Inflammatory macrophage treated with lipopolysaccharide for 1 hour (primary cell): ENCODE data around the gene KPTN.

Source experiments
- DNase-seq, 2 donors: peaks; one replicate each; pipeline ENCODE4 v3.0.0-alpha.2; 2020 to 2022

The KPTN gene

GRCh38 chr19:47508721-47509120 is 24.7 kb upstream of the KPTN start:
- DNase-seq: no peak

GRCh38 chr19:47507924-47508553 is 24.0 kb upstream of the KPTN start:
- no peak for DNase-seq

DNA sequence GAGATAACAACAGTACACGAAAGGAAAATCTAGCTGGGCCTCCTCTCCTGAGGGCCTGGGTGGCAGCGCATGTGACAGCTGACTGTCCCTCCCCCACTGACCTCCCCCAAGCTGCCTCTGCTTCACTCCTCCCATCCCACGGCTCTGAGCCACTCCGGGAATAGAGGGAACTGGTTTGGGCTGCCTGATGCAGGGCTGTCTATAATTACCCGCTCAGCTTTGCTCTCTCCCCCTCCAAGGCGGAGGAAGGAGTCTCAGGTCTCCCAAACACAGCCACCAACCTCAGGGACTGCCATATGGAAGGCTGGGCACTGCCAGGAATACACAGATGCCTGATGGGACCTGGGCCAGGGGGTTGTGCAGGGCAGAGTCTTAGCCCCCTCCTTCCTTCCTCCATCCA is 23.0 kb upstream of the KPTN start:
- no peak for DNase-seq

- no peak for DNase-seq
Observed at GRCh38 chr19:47506459-47506858, 22.4 kb upstream of the KPTN start.

DNA sequence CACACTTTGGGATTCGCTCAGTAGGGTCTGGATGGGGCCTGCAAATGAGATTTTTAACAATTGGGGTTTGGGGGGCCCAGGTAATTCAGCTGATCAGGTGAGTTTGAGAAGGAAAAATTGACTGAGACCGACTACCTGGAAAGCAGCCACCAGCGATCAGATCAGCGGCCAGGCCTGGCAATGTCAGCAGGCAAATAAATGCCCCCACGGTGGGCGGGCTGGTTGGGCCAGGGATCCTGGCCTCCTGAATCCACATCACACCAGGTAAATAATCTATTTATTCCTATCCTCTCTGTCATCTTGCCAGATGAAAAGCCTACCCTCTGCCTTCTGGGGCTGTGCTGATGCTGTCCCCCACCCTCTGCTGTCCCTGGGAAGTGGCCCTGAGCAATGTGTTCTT is 21.5 kb upstream of the KPTN start:
- DNase-seq: no peak

DNA sequence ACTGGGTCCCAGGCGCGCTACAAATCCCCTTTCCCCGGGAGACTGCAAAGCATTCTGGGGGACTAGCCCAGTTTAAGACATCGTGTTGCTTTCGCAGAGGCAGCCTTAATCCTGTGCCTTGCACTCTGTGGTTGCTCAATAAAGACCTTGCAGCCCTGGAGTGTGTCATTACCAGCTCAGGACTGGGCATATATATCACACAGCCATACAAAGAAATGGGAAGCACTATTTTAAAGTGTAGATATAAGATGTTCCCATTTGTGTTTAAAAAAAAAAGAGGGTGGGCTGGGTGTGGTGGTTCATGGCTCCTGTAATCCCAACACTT is 19.8 kb upstream of the KPTN start:
- DNase-seq: no peak

DNA sequence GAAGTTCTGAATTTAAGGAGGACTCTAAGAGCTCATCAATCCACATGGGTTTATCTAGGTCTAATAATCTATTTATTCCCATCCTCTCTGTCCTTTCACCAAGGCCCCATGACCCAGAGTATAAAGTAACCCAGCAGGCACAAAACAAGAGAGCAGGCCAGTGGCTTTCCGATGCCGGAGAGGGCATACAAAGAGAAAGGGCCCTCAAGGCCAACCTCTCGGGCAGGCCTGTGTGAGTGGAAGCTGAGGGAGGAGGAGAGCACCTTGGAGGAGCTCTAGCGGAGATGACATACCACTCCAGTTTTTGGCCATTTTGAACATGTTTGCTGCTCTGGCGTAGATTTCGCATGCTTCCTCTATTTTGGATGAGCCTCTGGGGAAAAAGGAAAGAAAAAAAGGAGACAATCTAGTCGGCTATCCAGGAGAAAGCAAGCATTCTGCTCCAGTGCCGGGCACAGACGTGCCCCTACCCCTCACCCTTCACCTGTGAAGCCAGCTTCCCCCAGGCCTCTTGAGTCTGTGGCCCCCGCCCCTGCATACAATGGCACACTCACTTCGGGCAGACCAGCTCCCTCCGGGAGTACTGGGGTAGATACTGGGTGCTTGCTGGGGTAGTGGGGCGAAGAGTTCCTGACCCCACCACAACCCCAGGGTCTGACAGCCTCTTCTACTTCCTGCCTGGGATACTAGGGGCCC is 19.3 kb upstream of the KPTN start:
- no peak for DNase-seq

DNA sequence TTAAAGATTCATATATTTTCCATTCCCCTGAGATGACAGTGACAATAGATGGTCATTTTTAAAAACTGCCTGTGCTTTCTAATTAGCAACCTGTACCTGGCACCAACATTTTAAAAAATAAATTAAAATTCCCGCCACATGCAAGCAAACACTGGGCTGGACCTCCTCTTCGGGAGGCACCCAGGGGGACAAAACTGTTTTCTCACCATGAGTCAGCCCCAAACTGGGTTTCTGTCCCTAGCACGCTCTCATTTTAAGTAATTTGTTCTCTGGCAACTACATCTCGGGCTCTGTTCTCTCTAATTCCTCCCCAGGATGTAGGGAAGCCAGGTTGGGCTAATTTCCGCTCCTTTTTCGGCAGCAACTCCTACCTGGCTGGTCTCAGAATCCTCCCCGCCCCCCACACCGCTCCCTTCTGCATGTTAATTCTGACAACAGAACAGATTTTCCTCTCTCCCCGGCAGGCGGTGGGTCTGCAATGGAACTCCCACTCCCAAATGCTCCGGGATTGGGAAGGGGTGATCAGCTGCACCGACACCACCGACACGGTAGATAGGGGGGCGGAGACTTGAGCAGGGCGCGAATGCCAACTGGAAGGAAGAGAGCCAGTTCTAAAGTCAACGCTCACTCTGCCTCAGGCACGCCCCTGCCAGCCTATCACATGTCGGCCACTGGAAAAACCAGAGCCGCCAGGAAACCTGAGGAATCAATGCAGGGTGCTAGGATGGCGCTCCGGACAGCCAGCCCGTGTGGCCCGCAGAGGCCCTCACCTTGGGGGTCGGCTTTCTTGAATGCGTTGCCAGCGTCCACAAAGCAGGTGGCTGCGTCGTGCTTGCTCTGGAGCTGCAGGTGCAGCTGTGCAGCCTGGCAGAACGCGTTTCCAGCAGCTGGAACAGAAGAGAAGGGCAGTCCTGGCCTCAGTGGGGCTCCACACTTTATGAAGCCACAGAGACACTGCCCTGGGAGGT is 16.1 kb upstream of the KPTN start:
- no peak for DNase-seq

- no peak for DNase-seq
Observed at GRCh38 chr19:47499371-47499770, 15.4 kb upstream of the KPTN start.

DNA sequence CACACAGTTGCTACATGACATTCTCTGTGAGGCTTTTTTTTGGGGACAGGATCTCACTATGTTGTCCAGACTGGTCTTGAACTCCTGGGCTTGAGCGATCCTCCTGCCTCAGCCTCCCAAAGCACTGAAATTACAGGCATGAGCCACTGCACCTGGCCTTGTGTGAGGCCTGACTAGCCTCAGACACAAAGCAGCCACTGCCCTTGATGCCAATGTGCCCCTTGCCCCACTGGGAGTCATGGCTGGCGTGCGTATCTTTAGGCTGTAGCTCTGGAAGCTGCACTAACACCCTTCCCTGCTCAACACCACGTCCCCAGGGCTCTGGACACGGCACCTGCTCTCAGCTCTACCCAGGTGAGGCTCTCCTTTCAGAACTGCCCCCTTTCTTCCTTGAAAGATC is 14.5 kb upstream of the KPTN start:
- DNase-seq: no peak

DNA sequence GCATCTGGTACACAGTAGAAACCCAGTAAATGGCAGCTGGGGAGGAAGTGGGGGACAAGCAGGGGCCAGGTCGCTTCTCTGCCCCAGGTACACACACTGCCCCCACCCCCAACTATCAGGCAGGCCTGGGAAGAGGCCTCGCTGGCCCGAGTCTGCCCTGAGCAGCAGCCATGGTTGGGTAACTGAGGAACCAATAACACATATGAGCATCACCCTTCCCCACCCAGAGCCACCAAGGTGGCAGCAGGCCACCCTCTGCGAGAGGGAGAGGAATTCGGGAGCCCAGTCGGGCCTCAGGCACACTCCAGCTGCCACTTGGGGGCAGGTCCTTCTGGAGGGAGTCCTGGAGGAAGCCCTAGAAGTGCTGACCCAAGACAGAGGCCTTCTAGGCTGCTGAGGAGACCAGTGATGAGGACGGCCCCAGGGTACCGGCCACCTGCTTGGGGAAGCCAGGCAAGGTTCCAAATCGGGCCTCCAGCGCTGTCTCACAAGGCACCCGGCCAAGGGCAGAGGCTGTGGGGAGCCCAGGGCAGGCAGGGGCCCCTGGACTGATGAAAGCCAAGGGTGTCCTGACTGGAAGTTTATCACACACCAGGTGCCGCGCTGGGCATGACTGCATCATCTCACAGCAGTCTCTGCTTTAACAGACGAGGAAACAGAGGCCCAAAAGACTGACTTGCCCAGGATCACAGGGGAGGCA is 14.0 kb upstream of the KPTN start:
- DNase-seq: no peak

GRCh38 chr19:47497050-47497766 is 13.2 kb upstream of the KPTN start:
- DNase-seq: no peak

DNA sequence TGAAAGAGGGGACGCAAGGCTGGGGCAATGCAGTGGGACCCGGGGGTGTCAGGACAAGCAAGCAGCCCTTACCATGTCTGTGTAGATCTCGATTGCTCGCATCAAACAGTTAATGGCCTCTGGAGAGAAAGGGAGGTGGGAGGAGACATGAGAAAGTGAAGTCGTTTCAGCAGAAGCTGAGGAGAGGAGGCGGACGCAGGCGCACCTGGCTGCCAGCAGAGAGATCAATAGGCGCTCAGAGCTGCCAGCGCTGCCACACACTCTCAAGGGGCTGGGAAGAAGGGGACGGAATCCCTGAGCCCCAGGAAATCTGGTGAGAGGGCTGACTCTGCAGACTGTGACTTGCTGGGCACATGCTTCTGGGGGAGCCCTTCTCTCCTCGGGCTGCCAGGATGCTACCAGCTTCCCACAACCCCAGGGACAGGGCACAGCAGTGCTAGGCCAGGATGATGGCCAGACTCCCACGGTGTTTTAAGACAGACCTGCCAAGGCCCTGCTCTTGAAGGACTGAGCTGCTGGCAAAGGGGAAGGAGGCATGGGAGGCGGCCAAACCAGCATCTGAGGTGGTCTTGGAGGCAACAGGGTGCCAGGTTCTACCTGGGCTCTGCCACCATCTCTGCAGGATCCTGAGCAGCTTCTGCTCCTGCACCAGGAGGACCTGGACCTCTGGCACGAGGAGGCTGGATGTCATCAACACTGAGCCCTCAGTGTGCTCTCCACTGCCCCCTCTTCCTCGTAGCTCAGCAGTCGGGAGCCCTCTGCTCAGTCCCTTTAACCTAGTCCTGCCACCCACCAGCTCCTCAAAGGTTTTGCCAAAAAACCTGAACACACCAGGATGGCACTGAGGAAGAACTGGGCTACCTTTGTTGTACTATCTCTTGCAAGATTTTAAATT is 11.7 kb upstream of the KPTN start:
- DNase-seq: no peak

DNA sequence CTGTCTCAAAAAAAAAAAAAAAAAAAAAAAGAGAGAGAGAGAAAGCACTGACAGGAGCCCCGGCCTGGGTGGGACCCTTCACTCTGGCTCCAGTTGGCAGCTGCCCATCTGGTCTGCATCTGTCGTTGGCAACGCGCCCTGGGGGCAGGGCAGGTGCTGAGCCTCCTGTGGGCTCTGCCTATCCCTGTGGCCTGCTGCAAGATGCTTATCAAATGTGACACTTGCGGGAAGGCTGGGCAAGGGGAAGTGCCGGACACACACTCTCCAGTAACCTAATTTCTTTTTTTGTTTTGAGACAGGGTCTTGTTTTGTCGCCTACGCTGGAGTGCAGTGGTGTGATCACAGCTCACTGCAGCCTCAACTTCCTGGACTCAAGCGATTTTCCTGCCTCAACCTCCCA is 10.7 kb upstream of the KPTN start:
- no peak for DNase-seq

- no peak for DNase-seq
Observed at GRCh38 chr19:47494211-47494547, 10.2 kb upstream of the KPTN start.

DNA sequence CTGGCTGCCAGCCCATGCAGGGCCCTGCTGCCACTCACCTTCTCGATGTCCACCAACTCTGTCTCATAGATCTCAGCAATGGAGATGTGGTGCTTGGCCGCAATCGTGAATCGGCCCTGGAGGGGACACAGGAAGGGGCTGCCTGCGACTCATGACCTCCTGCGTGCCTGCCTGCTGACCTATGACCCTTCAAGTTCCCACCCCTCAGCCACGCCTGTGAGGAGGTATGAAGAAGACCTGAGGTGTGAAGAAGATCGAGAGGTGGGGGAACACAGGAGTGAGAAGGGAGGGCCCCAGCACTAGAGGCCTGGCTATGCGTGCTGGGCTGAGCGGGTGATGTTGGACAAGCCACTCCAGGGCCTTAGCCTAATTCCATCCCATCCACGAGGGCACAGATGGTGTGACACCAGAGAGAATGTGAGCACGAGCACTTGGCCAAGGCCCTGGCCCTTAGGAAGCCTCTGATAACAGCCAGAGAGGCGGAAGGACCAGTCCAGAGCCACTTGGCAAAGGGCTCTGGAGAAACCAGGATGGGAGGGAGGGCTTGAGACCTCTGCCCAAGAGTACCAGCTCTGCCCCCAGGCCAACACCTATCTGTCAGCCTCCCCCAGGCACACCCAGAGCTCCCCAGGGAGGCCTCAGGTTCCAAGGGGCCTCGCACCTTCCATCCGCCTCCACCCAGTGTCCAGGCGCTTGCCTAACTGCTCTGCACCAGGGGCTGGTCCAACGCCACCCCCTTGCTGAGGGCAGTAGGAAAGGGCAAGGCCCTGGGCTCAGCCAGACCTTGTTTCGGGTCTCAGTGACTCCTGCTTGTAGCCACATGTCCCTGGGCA is 9.6 kb upstream of the KPTN start:
- DNase-seq: no peak

DNA sequence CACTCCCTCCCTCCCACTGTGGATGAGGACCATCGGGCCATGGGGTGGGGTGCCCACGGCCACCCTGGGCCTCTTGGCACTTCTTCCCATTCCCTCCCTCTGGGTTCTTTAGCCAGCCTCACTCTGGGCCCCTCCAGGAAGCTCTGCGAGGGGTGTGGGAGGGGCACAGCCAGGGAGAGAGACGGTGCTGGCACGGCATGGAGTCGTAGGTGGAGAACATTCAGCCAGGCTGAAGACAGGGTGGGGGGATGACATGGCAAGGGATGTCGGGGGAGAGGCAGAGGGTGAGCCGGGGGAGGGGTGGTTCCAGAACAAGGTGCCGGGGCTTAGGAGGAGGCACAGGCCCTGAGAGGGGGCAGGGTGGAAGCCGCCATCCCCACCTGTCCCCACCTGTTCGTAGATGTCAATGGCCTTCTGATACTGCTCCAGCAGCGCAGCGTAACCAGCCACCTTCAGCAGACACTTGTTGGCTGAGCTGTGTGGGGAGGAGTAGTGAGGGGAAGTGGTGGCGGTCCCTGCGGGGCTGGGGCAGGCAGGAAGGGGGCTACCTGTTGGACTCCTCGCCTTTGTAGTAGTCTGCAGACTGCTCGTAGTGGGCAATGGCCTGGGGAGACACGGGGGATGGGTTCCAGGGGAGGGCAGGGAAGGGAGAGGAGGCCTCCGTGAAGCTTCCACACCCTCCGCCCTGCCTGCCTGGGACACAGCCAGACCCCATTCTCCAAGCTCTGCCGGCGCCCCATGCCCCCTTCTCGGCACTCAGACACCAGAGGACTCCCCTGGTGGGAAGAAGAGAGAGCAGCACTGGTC is 8.8 kb upstream of the KPTN start:
- DNase-seq: no peak

DNA sequence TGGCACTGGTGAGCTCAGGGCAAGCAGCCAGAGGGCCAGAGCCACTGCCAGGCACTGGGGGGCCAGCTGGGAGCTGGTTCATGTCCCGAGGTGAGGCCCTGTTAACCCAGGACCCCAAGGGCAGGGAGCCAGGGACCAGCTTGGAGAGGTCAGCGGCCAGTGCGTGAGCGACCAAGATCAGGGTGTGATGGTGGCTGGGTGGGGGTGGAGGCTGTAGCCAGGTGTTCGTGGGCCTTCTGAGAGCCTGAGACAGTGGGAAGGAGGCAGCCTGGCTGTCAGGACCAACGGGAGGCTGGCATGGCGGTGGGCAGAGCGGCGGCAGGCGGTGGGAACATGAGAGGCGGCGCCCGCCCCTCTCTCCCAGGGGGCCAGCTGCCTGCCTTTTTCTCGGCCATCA is 8.1 kb upstream of the KPTN start:
- no peak for DNase-seq

- no peak for DNase-seq
Observed at GRCh38 chr19:47491358-47492136, 7.5 kb upstream of the KPTN start.
